Osteoblast (primary cell): ENCODE measurements around the gene TNFSF13B. TPM values are rescaled to one million over a fixed set of nuclear protein-coding genes. Genes with fewer than 3 reads are reported as not detected.
A peak's percentile ranks its signal among the peaks of the same experiment; 100 is the strongest.

Experiments used
- DNase-seq: peaks from one replicate; pipeline ENCODE4 v3.0.0; 2011; ENCODE audit warnings: low spot score, mixed read lengths; ENCODE audit not compliant: insufficient read length; ENCODE audit errors: missing footprints
- H2AFZ ChIP-seq: 2 replicates; pipeline ENCODE4 v1.6.0; 2011; ENCODE audit warnings: mild to moderate bottlenecking, low read length
- H3K27ac ChIP-seq: 2 replicates; pipeline ENCODE4 v1.5.1; 2011; ENCODE audit warnings: mild to moderate bottlenecking, low read depth, low read length, moderate library complexity
- H3K27me3 ChIP-seq: 2 replicates; pipeline ENCODE4 v1.6.0; 2012; ENCODE audit warnings: mild to moderate bottlenecking, control low read depth, inconsistent platforms, low read length, moderate library complexity; ENCODE audit not compliant: insufficient read depth
- H3K36me3 ChIP-seq: 2 replicates; pipeline ENCODE4 v1.5.1; 2011; ENCODE audit warnings: mild to moderate bottlenecking, low read length, control low read depth, moderate library complexity; ENCODE audit not compliant: insufficient read depth
- H3K4me1 ChIP-seq: 2 replicates; pipeline ENCODE4 v1.5.1; 2011; ENCODE audit warnings: mild to moderate bottlenecking, low read length, control low read depth, moderate library complexity; ENCODE audit not compliant: insufficient read depth
- H3K4me2 ChIP-seq: 2 replicates; pipeline ENCODE4 v1.6.0; 2011; ENCODE audit warnings: mild to moderate bottlenecking, low read length; ENCODE audit not compliant: insufficient read depth
- H3K4me3 ChIP-seq: fragments of 200-600 bp; sonication (generic); 3 replicates; pipeline ENCODE4 v1.5.1; 2012; ENCODE audit warnings: mild to moderate bottlenecking, low read length, inconsistent platforms; ENCODE audit not compliant: insufficient read depth
- H3K79me2 ChIP-seq: 2 replicates; pipeline ENCODE4 v1.6.0; 2012; ENCODE audit warnings: mild to moderate bottlenecking, low read length, control low read depth, inconsistent platforms; ENCODE audit not compliant: insufficient read depth
- H3K9me3 ChIP-seq: 2 replicates; pipeline ENCODE4 v1.5.1; 2011; ENCODE audit warnings: low read depth, low read length, control low read depth
- H4K20me1 ChIP-seq: 2 replicates; pipeline ENCODE4 v1.6.0; 2012; ENCODE audit warnings: mild to moderate bottlenecking, low read length, control low read depth; ENCODE audit not compliant: insufficient read depth
- CTCF ChIP-seq: IDR thresholded peaks from 2 replicates; pipeline ENCODE4 v1.5.1; 2011; ENCODE audit warnings: mild to moderate bottlenecking, low read depth, low read length, moderate library complexity; ENCODE audit errors: extremely low read depth
- total RNA-seq: library from RNA; depleted of rRNA; stranded (reverse); fragments of >200 nt; gene quantifications from 2 replicates; pipeline ENCODE4 v1.2.3, GENCODE V29; 2012

TNFSF13B gene
- total RNA-seq, 1 donor = 2.2 TPM

GRCh38 chr13:108315273-108315672 lies 45.8 kb downstream of the TNFSF13B start:
- no peak overlapping the region for H3K4me3 ChIP-seq
- no peaks in the 10 kb centered on the region for H3K27me3 ChIP-seq
- H3K4me2 ChIP-seq = no peak overlapping the region
- no peaks in the 10 kb centered on the region for H3K9me3 ChIP-seq
- no peak for TF ChIP-seq CTCF
- H2AFZ ChIP-seq = no peak overlapping the region
- DNase-seq = no peak
- H3K79me2 ChIP-seq = no peaks in the 10 kb centered on the region
- no peaks in the 10 kb centered on the region for H4K20me1 ChIP-seq
- H3K27ac ChIP-seq = no peak overlapping the region
- no peaks in the 10 kb centered on the region for H3K36me3 ChIP-seq
- H3K4me1 ChIP-seq = no peaks in the 10 kb centered on the region

GRCh38 chr13:108315991-108316390 lies 46.5 kb downstream of the TNFSF13B start:
- Histone ChIP-seq H3K36me3 (no peaks in the 10 kb centered on the region), H3K79me2 (no peaks in the 10 kb centered on the region), H2AFZ (no peak overlapping the region), H3K4me1 (no peaks in the 10 kb centered on the region), H3K9me3 (no peaks in the 10 kb centered on the region), H3K27ac (no peak overlapping the region), H3K27me3 (no peaks in the 10 kb centered on the region), H4K20me1 (no peaks in the 10 kb centered on the region), H3K4me2 (no peak overlapping the region), H3K4me3 (no peak overlapping the region)
- DNase-seq = no peak
- no peak for TF ChIP-seq CTCF

- H3K27ac ChIP-seq = no peak overlapping the region
- no peaks in the 10 kb centered on the region for H4K20me1 ChIP-seq
- peak; percentile 15 for DNase-seq
- no peak overlapping the region for H3K4me3 ChIP-seq
- no peak overlapping the region for H2AFZ ChIP-seq
- H3K4me2 ChIP-seq = no peak overlapping the region
- no peaks in the 10 kb centered on the region for H3K27me3 ChIP-seq
- no peaks in the 10 kb centered on the region for H3K79me2 ChIP-seq
- no peaks in the 10 kb centered on the region for H3K4me1 ChIP-seq
- H3K9me3 ChIP-seq = no peaks in the 10 kb centered on the region
- TF ChIP-seq CTCF = no peak
- no peaks in the 10 kb centered on the region for H3K36me3 ChIP-seq
Measured at GRCh38 chr13:108316413-108316812, 46.9 kb downstream of the TNFSF13B start.

GRCh38 chr13:108322206-108322824 lies 52.8 kb downstream of the TNFSF13B start:
- TF ChIP-seq CTCF = peak; percentile 79
- no peaks in the 10 kb centered on the region for H3K9me3 ChIP-seq
- H3K4me2 ChIP-seq = no peak overlapping the region
- H3K79me2 ChIP-seq = no peaks in the 10 kb centered on the region
- no peaks in the 10 kb centered on the region for H3K36me3 ChIP-seq
- H3K27ac ChIP-seq = no peak overlapping the region
- no peak overlapping the region for H3K4me3 ChIP-seq
- H4K20me1 ChIP-seq = no peaks in the 10 kb centered on the region
- H3K27me3 ChIP-seq = no peaks in the 10 kb centered on the region
- no peak overlapping the region for H2AFZ ChIP-seq
- peak; percentile 30 for DNase-seq
- no peaks in the 10 kb centered on the region for H3K4me1 ChIP-seq
